GM19452 (cell line): ENCODE results near the gene EFNA1.
"Not testable (repeated sequence)": the region's sequence is repeated elsewhere in the genome, so short reads cannot be mapped to it uniquely, and the experiment has no call there.

Source experiments
- ATAC-seq: cut with Tn5 transposase; IDR thresholded peaks from one replicate; pipeline ENCODE4 v1.9.1; 2021; ENCODE audit not compliant: unreplicated experiment

The EFNA1 gene

GRCh38 chr1:155141749-155142148 is 14.1 kb downstream of the EFNA1 start:
- no peak for ATAC-seq

GRCh38 chr1:155145491-155145890 is 17.8 kb downstream of the EFNA1 start:
- ATAC-seq = no peak

GRCh38 chr1:155155996-155156643 is 28.4 kb downstream of the EFNA1 start:
- ATAC-seq = not testable (repeated sequence)

GRCh38 chr1:155158991-155159390 is 31.3 kb downstream of the EFNA1 start:
- no peak for ATAC-seq

DNA sequence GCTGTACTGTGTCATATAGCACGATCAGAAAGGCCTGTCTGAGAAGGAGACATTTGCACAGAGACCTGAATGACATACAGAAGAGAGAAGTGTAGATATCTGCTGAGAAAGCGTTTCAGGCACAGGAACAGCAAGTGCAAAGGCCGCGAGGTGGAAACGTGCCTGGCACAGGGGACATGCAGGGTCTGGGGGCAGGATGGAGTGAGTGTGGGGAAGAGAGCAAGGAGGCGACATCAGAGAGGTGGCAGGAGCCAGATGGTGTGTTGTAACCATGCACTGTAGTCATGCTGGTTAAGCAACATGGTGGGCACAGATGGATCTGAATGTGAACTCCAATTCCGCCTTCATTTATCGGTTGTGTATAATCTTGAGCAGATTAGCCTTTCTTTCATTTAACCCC is 32.5 kb downstream of the EFNA1 start:
- no peak for ATAC-seq

- not testable (repeated sequence) for ATAC-seq
These were observed 35.0 kb downstream of the EFNA1 start for GRCh38 chr1:155162631-155163030.

DNA sequence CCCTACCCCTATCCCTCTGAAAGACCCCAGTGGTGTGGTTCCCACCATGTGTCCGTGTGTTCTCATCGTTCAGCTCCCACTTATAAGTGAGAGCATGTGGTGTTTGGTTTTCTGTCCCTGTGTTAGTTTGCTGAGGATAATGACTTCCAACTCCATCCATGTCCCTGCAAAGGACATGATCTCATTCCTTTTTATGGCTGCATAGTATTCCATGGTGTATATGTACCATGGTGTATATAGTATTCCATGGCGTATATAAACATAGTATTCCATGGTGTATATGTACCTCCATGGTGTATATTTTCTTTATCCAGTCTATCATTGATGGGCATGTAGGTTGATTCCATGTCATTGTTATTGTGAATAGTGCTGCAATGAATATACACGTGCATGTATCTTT is 36.1 kb downstream of the EFNA1 start:
- not testable (repeated sequence) for ATAC-seq

DNA sequence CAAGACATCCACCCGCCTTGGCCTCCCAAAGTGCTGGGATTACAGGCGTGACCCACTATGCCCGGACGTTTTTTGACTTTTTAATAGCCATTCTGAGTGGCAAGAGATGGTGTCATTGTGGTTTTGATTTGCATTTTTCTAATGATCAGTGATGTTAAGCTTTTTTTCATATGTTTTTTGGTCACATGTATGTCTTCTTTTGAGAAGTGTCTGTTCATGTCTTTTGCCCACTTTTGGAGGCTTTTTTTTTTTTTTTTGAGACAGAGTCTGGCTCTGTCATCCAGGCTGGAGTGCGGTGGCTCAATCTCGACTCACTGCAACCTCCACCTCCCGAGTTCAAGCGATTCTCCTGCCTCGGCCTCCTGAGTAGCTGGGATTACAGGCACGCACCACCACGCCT is 36.9 kb downstream of the EFNA1 start:
- not testable (repeated sequence) for ATAC-seq

- ATAC-seq = no peak
These were observed 38.4 kb downstream of the EFNA1 start for GRCh38 chr1:155166051-155166470.

DNA sequence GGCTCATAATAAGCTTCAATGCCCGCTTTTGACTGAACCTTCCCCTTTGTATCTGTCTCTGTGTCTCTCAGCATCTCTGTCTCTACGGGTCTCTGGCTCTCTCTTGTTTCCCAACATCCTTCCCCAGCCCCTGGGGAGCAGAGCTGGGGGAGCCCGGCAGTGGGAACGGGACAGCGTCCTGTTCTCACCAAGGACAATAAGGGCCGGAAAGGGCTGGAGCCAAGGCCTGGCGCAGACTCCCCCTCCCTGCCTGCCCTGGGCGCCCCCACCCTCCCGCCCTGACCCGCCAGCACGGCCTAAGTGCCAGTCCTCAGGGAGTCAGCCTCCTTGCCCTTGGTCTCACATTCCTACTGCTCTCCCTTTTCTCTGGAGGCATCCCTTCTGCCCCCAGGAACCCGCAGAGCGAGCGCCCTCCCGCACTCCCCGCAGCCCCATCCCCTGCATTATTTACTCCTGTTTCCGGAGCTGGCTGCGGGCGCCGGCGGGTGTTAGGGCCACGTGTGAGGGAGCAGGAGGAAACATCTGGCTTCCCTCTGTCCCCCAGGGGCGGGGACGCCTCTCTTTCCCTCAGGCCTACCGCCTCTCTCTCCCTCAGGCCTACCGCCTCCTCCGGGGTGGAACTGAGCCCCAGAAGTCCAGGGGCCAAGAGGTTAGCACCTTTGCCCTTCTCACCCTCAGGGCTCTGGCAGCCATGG is 38.9 kb downstream of the EFNA1 start:
- no peak for ATAC-seq

- ATAC-seq = no peak
These were observed 39.8 kb downstream of the EFNA1 start for GRCh38 chr1:155167166-155168104.

DNA sequence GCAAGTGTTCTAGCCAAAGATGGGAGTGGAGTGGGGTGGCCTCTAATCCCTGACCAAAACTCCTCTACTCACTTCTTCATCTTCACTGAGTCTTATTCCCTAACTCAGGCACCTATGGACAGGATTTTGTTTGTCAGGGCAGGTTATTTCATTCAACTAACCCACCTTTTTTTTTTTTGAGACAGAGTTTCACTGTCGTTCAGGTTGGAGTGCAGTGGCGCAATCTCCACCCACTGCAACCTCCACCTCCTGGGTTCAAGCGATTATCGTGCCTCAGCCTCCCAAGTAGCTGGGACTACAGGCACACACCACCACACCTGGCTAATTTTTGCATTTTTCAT is 40.4 kb downstream of the EFNA1 start:
- ATAC-seq = not testable (repeated sequence)

GRCh38 chr1:155168456-155169210 is 41.0 kb downstream of the EFNA1 start:
- ATAC-seq = no peak

GRCh38 chr1:155169541-155169940 is 41.9 kb downstream of the EFNA1 start:
- ATAC-seq = no peak

- no peak for ATAC-seq
These were observed 42.6 kb downstream of the EFNA1 start for GRCh38 chr1:155170101-155170785.

- ATAC-seq = no peak
These were observed 43.1 kb downstream of the EFNA1 start for GRCh38 chr1:155170806-155171205.

GRCh38 chr1:155171836-155172731 is 44.4 kb downstream of the EFNA1 start:
- no peak for ATAC-seq

GRCh38 chr1:155172732-155173477 is 45.2 kb downstream of the EFNA1 start, which contains the start of gene KRTCAP2:
Gene KRTCAP2, minus strand, starts transcription at chr1:155173304. Its CDS starts 80 bp downstream, at chr1:155173224.
- peak; percentile 71 for ATAC-seq
